ENCODE measurements around the gene ZNF280A.

- TF ChIP-seq, protein P1, sequence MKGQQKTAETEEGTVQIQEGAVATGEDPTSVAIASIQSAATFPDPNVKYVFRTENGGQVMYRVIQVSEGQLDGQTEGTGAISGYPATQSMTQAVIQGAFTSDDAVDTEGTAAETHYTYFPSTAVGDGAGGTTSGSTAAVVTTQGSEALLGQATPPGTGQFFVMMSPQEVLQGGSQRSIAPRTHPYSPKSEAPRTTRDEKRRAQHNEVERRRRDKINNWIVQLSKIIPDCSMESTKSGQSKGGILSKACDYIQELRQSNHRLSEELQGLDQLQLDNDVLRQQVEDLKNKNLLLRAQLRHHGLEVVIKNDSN (IDR thresholded peaks at IDR 0.05) = peak; percentile 73
- no peak for TF ChIP-seq RAD21 (IDR thresholded peaks at IDR 0.05; ENCODE audit: low read depth)
These were observed at the start of gene ZNF280A for GRCh38 chr22:22520020-22520656.

All from Ishikawa (cell line).